NOMO-1 treated with dmso at 0.1 percent for 144 hours (cell line): ENCODE results near the gene GRIN2A.

Experiments
- DNase-seq: peaks from one replicate; lab custom pipeline; 2025; ENCODE audit not compliant: unreplicated experiment; lab: John Stamatoyannopoulos, UW

The GRIN2A gene

DNA sequence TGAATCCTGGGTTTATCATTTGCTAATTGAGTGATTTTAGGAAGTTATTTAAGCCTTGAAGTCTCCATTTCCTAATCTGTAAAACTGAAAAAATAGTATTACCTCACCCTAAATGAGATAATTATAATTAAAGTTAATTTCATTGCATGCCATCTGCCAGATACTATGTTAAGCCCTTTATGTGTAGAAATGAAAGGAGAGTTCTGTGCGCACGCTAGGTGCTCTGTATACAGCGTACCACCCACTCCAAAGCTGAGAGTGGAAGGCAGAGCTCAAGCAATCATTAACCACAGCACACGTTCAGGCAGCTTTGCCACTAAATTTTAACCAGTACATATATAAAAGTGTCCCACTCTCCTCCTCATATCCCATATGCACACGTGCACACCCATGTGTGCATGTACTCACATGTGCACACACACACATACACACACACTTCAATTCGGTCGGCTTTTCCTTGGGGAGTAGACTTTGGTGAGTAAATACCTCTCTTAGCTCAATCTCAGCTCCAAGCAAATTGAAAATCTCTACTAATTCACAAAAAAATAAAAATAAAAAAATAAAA, 204.8 kb downstream of the GRIN2A start:
- no peak for DNase-seq

DNA sequence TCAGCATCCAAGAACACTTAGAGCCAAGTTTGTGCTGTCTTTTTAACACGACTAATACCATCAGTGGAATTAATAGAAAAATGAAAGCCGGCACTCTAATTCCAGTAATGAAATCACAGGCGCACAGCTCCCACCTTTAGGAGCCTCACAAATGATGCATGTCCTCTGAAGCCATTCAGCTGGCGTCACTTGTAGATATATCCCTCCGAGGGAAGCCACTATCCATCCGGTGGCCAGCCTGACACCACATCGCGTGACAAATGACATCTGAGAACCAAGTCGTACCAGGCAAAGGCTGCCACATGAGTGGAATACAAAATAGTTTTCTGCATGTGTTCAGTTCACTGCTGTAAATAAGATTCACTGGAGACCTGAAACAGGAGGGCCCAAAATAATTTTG, 205.6 kb downstream of the GRIN2A start:
- no peak for DNase-seq

DNA sequence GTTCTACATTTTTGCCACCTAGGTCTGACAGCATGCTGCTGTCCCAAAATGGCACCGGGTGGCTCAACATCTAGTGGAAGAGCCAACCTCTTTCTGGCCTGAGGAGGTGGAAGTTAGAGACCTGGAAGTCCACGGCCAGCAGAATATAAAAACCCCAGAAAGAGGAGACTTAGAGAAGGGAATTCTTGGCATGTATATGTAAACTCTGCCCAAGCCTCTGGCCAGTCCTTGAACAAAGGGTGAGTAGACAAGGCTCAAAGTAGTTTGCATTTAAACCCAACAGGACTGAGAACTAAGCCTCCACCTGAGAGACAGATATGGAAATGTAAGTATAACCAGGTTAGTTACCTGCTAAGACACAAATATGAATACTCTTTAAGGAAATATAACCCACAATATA, 210.3 kb downstream of the GRIN2A start:
- DNase-seq: no peak

DNA sequence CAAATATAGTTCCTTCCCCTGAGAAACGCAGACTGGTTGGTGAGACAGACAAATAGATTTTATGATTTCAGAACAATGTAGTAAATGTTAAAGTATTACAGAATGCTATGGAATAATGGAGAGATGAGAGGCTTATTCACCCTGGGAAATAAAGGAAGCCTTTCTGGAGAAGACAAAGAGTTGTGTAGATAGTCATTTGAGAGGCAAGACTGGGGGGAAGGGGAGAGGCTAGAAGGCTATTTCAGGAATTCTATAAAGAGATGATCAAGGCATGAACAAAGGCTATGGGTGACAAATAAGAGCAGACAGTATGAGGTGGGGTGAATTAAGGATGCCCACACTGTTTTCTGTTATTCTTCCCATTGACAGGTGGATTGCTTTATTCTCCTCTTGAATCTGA, 211.4 kb downstream of the GRIN2A start:
- no peak for DNase-seq

DNA sequence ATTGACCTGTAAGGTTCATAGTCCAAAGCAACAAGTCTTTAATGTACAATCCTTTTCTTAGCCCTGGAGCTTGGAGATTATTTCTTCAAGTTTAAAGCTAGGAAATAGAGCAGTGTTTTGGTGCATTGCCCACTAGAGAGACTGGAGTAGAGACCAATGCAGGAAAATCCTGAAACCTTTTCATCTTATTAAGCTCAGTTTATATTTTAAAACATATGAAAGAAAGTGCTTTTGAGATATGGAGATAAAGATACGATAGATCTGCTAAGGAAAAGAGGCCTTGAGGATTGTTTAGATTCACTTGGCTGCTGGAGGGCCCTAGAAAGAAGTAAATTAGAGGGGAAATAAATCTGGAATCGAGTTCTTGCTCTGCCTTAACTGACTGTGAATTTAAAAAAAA, 212.0 kb downstream of the GRIN2A start:
- no peak for DNase-seq

DNA sequence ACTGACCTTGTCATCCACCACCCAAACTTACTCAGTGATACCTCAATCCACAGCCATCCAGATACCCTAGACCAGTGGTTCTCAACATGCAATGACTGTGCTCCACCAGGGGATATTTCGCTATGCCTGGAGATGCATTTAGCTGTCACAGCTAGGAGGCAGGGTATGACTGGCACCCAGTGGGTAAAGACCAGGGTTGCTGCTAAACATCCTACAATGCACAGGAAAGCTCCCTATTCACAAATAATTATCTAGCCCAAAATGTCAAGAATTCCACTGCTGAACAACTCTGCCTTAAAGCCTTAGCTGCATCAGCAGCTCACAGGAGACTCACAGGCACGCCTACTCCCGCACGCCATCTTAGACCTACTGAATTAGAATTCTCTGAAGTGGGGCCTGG, 212.6 kb downstream of the GRIN2A start:
- no peak for DNase-seq

DNA sequence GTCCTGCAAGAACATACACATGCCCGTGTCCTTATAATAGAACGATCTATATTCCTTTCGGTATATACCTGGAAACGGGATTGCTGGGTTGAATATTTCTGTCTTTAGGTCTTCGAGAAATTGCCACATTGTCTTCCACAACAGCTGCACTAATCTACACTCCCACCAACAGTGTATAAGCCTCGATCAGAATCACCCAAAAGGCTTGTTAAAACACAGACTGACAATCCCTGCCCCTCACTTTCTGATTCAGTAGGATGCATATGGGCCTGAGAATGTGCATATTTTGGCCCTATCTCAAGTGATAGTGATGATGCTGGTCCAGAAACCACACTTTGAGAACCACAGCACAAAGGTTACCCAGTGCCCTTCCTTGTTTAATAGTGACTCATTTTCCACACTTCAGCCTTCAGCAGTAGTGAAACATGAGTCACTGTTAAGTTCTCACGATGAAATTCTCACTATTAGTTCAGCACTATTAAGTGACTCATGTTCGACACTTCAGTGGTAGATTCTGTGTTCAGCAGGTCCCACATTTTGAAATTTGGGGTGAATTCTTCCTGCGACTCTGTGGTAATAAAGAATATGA, 215.6 kb downstream of the GRIN2A start:
- DNase-seq: no peak

DNA sequence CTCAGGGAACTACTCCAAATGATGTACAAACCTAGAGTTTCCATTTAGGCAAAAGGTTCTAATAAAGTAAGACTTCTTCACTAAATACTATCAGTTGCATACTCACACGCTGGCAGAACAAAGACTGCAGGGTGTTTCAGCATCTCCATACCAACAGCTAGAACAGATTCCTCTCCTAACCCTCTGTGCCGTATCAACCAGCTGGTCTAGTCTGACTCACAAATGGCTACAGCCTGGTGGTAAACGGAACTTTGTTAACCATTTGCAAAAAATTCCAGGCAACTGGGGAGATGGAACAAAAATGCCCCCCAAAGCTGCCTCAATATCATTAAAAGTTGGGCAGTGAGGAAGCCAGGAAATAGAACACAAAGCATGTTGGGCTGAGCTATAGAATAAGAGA, 217.1 kb downstream of the GRIN2A start:
- DNase-seq: no peak

DNA sequence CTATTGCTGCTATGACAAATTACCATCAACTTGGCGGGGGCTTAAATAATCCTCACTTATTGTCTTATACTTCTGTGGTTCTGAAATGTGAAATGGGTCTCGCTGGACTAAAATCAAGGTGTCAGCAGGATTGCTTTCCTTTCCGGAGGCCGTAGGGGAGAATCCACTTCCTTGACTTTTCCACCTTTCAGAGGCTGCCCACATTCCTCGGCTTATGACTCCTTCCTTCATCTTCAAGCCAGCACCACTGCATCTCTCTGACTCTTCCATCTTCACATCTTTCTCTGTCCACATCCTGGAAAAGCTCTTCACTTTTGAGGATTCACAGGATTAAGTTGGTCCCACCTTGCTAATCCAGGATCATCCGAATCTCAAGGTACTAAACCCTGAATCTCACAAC, 217.8 kb downstream of the GRIN2A start:
- DNase-seq: no peak

DNA sequence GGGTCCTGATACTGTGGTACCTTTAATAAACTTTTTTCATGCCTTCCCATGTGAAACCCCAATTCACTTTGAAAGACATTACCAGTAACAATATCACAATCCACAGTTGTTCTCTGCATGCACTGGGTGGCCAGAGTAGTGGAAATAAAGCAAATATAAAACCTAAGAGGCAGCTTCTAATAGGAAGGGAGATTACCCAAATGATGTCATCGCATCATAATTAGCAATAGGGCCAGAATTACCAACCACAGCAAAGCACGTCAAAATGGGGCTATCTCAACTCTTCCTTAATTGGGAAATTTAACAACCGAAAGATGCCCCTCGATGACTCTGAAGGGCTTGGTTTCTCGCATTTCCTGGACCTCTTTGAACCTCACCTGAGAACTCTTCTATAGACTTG, 224.8 kb downstream of the GRIN2A start:
- no peak for DNase-seq

DNA sequence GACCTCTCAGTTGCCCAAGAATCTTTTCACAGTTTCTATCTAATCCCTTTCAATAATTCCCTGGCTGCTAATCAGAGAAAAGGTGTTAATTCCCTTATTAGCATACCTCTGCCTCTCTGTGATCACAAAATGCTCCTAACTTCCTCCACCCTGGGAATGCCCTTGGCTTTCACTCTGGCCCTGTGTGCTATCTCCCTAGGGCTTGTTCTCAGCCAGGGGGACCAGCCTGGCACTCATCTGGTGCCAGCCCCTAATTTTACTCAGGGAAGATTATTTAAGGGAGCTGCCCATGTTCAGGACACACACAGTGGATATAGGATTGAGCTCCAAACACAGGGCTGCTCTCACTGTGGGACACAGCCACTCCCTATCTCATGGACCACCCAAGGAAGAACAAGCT, 225.2 kb downstream of the GRIN2A start:
- DNase-seq: no peak

DNA sequence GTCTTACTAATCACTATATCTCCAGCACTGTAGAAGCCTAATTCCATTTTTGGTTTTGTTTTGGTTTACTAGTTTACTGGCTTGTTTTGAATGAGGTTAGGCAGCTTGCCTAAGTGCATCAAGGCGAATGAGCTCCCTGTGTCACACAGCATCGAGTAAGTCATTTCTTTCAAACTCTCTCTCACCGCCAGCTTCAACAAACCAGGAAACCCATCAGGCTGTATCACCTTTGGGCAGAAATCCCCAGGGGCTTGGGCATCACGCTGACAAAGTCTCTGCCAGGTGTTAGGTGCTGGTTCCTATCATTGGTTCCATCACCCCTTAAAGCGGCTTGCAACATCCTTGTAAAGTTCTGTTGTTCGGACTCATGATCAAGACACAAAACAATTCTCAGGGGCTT, 226.6 kb downstream of the GRIN2A start:
- no peak for DNase-seq

DNA sequence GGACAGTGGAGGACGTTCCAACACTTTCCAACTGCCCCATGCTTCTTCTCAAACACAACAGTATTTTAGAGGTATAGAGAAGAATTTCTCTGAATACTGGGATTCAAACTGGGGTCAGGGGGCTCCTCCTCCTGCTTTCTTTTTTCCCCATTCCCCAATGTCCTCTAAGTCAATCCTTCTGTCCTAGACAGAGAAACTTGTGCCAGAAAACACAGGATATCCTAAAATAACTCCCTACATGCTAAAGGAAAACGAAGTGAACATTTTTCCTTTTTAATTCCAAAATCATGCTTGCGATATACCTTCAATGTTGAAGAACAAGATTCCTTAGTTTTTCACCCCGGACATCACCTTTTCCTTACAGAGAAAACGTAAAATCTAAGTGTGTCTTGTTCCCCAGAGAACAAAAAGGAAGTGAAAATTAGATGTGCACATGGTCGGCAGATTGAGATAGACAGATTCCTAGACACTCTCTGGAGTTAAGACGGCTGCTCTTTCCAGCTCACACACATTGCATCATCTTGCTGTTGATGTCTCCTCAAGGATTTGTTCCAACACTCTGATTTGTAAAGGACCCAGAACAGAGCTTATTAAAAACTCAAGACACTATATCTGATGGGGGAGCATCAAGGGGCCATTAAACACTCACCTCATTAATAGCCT, 228.2 kb downstream of the GRIN2A start:
- DNase-seq: no peak

DNA sequence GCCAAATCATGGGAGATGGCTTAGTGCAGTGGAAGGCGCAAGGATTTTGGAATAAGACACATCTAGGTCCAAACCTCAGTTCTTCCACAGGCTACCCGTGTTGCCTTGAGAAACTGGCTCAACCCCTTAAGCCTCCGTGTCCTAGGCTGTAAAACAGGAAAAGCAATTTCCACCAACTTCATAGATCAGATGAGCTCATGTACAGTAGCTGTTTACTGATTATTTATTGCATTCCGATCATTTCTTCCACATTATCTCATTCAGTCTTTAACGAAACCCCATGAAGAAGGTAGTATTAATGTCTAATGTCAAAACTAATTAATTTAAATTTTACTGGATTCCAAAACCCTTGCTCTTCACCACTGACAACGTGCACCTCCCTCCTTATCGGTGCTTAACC, 231.6 kb downstream of the GRIN2A start:
- no peak for DNase-seq

DNA sequence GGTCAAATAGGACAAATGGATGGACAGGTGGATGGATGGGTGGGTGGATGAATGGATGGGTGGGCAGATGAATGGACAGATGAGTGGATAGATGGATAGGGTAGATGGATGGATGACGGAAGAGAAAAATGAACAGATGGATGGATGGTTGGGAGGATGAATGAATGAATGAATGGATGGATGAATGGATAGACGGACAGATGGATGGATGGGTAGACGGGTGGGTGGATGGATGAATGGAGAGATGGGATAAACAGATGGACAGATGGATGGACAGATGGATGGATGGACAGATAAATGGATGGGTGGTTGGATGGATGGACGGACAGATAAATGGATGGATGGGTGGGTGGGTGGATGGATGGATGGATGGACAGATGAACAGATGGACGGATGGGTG, 232.8 kb downstream of the GRIN2A start:
- no peak for DNase-seq

DNA sequence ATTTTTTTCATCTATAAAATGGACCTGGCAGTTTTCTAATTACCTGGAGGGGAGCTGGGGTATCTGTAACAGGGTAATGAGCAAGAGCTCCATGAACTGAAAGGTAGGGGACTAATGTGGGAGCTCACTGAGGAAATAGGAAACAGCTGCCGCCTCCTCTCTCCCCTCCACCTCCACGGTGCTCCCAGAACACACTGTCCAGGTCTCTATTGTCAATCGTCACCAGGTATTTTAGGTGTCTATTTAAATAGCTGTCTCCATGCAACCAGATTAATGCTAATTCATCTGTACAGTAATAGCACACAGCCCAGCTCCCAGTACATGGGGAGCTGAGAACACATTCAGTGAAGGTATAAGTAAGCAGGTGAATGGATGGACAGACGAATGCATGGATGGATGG, 233.3 kb downstream of the GRIN2A start:
- DNase-seq: no peak

DNA sequence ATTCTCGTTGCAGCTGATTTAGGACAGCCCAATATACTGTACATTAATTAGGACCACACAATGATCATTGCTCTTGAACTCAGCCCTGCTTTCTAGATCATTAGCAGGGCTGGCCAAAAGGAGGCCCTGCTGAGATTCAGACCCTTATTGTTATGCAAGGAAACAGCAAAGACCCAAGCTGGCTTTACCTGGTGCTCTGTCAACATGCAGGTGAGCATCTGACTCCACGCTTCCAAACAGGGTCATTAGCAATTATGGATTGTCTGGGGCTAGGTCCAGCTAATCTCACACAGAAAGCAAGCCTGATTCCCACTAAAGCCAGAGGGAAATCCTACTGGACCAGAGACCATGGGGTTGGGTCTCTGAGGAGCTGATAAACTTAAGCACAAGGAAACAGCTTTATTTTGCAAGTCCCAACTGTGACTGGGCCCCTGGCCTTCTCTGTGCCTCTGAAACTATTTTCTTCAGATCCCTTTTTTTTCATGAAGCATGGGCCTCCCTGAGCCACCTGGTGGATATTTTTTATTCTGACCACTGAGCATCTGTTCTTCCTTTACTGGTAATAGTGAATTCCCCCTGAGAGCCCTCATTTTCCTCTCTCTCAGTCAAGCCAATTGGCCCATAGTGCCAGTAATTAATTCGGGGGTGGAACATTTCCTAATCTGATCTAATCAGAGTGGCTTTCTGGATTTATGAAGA, 236.1 kb downstream of the GRIN2A start:
- DNase-seq: no peak

DNA sequence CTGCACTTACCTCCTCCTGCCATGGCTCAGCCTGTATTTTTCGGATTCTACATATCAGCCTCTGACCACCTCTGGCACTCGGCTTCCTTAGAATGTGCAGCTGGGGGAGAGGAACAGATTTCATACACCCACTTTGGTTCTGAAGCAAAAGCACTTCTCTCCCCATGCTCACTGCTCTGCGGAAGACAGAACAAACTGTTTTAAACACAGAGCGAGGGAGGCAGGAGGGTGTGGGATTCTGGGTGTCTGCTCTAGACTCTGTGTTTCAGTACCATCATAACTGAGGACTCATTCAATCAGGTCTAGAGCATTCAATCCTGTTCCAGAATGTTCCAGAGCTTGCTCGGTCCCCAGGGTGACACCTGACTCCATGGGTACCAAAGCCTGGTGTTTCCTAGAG, 239.1 kb downstream of the GRIN2A start:
- DNase-seq: no peak

DNA sequence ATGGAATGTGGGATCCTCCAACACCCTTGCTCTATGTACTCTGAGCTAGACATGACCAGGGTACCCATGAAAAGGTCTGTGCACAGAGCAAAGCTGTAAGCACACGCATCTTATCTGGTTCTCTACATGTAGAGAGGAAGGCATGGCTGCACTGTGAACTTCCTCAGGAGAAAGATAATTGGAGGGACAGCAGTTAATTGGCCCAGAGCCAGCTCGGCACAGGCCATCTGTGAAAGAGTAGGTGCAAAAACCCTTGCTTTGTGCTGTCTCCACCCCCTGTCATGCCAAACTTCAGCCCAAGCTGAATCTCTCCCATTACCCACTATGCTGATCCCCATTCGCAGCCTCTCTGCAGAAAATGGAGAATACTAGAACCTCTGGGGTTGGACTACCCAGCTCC, 241.0 kb downstream of the GRIN2A start:
- no peak for DNase-seq

DNA sequence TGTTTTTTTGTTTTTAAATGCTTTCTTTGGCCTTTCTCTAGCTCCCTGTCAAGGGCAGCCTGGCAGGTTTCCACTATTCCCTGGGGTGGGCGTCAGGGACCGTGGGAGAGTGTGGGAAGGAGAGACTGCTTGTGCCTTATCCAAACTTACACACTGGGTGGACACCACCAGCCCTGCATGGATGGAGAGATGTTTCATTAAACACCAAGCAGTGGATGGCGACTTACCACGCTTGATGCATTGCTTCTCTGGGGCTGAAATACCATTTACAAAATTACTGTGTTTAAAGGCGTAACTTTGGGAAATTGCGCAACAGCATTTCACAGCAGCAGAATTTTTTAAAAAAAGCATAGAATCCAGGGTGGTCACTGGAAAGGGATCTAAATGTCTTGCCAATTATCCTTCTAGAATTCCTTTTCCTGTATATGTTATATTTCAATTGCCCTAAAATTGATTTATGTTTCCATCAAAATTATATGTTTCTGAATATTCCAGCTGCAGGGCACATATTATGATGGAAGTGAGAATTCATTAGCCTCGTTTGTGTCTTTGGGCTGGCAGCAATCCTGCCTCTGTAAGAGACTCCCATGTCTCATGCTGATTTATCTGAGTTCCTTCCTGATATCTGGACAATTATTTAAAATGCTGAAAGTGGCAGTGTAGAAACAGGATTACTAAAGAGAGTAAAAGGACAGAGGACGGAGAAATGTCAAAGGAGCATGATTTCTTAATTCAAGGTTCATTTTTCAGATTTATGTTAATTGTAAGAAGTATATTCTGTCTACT, 247.3 kb downstream of the GRIN2A start:
- DNase-seq: no peak

DNA sequence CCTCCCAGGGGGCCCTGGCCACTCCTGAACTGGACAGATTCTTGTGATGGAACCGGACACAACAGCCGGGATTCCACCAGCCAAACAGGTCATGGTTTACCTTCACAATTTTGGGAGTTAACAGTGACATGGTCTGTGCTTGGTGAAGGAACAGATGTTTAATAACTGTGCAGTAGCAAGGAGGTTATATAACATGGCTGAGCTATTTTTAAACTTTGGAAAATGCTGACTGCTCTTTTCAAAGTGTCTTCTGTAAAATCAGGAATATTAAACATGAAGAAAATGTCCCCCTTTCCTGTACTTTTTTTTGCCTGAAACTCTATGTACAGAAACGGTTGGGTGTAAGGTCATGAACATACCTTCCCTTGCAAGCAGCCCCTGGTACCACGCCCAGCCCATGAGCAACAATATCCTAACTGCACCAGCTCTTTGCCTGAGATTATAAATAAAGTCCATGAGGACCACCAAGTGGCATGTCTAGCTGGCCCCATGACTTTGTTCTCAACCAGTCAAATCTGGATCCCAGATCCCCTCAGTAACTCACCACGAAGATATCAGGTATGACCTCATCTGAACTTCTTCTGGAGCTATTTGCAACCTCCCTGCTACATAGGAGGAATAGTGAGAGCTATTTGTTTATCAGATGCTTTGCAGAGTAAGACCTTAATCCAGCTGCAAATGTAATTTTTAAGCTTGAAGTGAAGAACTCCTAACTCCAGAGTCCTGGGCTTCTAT, 249.1 kb downstream of the GRIN2A start:
- no peak for DNase-seq
